Measurements from ENCODE around the gene SPHK2.
"Not testable (repeated sequence)": the region's sequence is repeated elsewhere in the genome, so short reads cannot be mapped to it uniquely, and the experiment has no call there.

The SPHK2 gene

DNA sequence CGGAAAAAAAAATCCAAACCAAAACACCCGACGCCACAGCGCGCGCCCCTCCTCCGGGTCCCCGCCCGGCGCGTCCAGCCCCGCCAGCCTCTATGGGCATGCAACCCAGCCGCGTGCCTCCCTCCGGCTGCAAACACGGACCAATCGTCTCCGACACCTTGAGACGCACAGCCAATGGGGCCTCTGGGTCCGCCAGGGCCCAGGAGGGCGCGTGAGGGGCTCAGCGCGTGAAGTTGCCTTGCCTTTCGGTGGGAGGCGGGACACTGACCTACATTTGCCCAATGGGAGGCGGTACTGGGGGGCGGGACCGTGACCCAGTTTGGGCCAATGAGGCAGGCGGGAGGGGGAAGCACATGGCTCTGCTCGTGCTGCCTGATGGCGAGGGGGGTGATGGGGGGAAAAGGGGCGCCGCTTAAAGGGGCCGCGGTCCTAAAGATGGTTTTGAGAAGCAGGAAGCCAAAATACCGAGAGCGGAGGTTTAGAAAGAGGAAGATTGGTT lies 18.2 kb downstream of the SPHK2 start:
- peak; percentile 99 for DNase-seq (ENCODE audit: low read depth)

DNA sequence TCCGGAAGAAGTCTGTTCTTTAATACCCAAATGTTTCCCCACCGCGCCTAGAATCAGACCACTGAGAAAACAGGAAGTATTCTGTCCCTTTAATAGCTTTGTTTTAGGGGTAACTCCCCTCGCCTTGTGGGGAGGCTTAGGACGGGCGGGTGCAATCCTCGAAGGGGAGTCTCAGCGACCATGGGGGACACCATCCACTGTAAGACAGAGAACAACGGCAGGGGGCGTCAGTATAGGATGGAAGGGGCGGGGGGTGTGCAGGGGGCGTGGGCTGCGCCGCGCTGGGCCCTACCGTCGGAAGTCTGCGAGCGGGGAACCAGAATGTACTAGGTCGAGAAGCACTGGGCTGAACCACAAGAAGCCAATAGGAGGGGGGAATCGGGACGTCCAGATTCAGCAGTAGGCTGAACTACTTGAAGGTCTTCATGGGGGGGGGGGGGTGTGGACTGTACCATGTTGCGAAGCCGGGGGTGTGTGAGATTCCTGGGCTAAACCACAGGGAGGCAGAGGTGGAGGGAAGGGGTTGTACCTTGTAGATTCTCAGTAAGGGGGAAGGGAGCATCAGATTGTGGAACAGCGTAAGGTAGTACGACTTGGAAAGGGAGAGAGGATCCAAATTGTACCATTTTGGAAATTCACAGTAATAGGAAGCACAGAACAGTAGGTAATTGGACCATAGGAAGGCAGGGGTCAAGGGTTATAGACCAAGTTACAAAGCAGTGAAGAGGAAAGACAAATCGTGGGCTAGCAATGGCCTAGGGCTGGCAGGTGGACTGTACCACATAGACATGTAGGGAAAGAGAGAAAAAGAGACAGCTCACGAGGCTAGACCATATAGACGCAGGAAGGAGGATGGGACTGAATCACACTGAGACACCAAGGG lies 18.9 kb downstream of the SPHK2 start:
- DNase-seq (ENCODE audit: low read depth) = peak; percentile 98

DNA sequence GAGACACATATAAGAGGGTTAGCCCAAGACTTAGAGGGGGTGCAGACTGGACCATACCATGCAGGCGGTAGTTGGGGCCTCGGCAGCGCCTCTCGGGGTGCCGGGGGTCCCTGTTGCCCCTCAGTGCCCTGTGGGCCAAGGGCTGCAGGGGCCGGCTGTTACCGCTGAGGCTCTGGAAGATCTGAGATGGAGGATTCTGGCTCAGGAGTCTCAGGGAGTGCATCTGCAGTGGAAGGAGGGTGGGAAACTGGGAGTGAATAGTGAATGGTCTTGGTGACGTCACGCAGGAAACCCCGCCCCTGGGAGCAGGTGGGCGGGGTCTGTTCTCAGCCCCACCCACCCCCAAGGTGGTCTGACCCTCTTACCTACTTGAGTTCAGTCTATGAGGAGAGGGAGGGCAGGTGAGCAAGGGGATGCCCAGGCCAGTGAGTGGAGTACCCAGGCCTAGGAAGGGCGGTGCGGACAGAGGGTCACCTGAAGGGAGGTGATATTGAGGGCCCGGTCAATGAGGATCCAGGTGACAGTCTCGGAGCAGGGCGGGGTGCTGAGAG lies 19.6 kb downstream of the SPHK2 start:
- no peak for DNase-seq (ENCODE audit: low read depth)

DNA sequence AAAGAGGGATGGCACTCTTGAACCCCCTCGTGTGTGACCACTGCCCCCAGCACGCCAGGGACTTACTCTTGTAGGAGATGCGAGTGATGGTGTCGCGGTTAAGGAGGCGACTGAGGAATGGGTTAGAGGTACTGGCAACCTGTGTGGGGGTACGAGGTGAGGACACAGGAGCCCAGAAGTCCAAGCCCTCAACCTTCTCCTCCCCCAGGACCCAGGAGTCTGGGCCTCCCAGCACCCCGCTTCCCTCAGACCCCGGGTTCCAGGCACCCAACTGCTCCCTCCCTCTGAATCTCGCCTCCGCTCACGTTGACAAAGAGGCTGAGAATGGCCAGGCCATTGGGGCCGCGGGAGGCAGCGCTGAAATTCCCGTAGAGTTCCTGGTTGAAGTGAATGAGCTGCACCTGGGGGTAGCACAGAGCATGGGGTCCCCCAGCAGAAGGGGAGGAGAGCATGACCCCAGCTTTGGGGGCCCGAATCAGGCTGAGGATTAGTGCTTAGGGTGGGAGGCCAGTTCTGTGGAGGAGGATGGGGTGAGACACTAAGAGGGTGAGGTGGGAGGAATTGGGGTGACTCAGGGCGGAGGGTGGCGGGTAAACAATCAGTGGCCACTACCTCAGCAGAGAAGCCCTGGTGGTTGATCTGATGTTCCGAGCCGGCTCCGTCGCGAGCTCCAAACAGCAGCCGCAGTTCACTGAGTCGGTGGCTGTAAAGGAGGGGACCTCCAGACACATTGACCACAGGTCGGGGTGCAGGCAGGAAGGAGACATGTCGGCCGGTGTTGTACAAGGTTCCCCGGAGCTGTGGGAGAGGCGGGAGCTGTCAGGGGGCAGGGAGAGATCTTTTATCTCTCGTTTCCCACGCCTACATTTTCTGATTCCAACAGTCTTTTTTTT lies 20.4 kb downstream of the SPHK2 start:
- DNase-seq (ENCODE audit: low read depth) = peak; percentile 42

DNA sequence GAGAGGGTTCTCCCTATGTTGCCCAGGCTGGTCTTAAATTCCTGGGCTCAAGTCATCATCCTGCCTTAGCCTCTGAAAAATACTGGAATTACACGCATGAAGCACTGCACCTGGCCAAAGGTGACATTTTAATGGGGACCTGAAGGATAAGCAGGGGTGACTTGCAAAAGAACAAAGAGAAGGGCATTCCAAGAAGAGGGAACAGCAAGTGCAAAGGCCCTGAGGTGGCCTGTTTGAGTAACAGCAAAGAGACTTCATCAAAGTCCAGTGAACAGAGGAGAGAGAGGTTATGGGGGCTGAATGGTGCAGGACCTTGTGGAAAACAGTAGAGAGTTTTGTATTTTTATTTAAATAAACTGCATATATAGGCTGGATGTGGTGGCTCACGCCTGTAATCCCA lies 22.5 kb downstream of the SPHK2 start:
- DNase-seq (ENCODE audit: low read depth) = no peak

DNA sequence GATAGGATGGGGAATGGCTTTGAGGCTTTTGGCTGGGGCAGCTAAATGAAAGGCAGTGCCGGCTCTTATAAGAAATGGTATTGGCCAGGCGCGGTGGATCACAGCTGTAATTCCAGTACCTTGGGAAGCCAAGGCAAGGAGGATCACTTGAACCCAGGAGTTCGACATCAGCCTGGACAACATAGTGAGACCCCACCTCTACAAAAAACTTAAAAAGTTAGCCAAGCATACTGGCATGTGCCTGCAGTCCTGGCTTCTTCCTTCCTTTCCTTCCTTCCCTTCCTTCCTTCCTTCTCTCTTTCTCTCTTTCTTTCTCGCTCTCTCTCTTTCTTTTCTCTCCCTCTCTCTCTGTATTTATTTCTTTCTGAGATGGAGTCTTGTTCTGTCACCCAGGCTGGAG lies 23.6 kb downstream of the SPHK2 start:
- DNase-seq (ENCODE audit: low read depth) = no peak

DNA sequence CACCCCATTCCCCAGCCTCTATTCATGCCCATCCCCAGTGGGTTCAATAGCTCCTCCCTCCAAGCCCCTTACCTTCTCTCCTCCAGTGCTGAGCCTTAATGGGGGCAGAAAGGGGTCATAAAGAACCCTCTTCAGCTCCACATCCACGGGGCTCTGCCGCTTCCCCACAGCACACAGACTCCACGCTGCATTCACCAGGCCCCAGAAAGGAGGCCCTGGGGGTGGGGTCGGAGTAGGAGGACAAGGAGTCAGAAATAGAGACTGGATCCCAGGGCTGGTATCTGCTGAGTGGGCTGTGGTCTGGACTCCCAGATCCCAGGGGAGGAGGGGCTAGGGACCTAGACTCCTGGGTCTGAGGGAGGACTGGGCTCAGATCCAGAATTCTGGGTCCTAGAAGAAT lies 25.0 kb downstream of the SPHK2 start:
- no peak for DNase-seq (ENCODE audit: low read depth)

DNA sequence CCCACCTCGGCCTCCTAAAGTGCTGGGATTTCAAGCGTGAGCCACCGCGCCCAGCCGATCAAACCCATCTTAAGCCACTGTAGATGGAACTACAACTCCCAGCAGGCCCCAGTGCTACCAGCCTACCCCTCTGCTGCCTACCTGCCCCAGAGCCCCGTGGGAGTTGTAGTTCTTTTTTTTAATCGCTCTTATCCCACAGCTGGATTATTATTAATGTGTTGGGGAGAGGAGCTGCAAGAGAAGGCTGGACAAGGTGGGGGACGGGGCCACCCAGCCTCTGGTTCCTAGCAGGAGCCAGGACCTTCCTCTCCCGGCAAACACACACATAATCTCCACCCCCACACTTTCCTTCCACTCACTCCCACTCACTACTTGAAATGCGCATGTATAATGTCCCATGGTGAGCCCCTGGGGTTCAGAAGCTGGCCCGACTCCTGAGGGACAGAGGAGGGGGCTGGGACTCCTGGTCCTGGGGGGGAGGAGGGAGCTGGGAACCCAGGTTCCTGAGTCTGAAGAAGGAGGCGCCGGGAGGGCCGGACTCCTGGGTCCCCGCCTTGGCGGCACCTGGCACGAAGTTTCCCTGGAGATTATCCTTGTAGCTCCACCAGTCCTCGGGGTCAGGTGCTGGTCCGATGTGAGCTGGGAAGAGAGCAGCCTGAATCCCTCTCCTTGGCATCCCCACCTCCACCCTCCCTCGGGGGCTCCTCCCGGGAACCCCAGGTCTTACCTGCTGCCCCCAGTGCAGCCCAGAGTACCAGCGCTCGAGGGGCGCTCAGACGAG lies 25.7 kb downstream of the SPHK2 start:
- DNase-seq (ENCODE audit: low read depth) = peak; percentile 82

DNA sequence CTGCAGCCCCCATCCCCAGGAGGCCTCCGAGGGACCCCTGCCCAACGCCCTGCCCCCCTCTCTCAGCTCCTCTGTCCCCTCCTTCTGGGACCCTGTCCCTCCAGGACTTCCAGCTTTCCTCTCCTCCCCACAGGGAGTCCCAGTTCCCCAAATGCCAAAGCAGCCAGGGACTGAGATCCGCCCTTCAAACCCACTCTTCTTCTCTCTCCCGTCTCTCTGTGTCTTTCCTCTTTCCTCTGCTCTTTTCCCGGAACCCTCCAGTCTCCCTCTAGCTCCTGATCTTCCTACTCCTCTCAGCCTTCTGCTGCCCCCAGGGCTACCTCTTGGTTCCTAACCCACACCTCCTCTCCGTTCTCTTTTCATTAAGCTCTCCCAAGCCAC lies 26.3 kb downstream of the SPHK2 start:
- no peak for DNase-seq (ENCODE audit: low read depth)

DNA sequence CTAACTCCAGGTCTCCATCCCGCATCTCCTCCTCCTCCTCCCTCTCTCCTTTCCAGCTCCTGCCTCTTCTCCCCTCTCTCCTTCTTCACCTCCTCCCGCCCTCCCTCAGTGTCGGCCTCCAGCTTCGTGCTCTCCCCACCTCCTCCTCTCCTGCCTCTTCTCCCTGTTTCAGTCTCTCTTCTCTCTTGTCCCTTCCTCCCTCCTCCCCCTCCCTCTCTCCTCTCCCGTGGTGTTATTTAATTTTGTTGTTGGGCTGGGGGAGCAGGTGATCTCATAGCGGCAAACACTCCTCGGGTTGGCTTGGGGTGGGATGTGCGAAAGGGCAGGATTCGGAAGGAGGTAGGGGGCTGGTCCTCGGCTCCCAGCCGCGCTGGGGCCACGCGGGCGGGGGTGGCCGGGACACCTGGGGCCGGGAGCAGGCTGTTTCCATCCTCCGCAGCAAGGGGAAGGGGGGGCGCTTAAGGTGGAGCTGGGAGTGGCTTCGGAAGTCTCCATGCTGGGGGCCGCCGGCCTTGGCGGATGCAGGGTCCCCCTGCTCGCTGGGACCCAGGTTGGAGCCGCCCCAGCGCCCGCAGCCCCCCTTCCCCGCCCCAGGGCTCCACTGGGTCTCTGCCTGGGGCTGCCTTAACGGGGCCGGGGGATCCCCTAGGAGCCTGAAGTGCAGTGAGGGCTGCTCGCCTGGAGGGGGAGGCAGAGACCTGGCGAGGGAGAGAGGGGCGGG lies 26.9 kb downstream of the SPHK2 start, which contains the start of gene CA11:
TSS of gene CA11 (minus strand) at position 187 of the 721 bp plus-strand sequence. CDS start 555 bp downstream, outside the sequence.
- peak; percentile 52 for DNase-seq (ENCODE audit: low read depth)

DNA sequence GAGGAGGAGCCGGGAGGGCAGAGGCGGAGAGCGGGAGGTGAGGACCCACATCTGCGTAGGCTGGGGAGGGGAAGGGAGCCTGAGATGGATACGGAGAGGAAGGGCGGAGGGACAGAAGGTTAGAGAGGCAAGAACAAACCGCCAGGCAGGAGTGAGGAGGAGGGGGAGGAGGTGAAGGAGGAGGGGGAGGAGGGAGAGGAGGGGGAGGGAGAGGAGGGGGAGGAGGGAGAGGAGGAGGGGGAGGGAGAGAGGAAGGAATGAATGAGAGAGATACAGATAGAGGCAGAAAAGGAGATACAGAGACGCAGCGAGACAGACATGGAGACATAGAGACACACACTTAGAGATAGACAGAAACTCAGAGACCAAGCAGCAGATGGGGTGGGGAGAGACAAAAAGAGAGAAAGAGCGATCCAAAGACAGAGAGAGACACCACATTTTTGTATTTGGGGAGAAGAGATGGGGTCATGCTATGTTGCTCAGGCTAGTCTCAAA lies 27.5 kb downstream of the SPHK2 start:
- DNase-seq (ENCODE audit: low read depth) = peak; percentile 84

DNA sequence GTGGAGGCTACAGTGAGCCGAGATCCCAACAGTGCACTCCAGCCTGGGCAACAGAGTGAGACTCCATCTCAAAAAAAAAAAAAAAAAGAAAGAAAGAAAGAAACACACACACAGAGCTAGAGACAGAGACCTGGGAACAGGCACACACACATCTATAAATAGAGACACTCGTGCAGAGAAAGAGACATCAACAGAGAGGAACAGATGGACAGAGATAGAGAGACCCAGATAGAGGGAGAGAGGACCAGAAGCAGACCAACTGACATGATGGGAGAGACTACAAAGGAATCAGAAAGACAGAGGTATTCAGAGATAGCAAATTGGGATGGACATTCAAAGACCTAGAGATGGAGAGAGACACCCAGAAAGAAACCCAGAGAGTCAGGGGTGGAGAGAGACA lies 28.8 kb downstream of the SPHK2 start:
- DNase-seq (ENCODE audit: low read depth) = no peak

DNA sequence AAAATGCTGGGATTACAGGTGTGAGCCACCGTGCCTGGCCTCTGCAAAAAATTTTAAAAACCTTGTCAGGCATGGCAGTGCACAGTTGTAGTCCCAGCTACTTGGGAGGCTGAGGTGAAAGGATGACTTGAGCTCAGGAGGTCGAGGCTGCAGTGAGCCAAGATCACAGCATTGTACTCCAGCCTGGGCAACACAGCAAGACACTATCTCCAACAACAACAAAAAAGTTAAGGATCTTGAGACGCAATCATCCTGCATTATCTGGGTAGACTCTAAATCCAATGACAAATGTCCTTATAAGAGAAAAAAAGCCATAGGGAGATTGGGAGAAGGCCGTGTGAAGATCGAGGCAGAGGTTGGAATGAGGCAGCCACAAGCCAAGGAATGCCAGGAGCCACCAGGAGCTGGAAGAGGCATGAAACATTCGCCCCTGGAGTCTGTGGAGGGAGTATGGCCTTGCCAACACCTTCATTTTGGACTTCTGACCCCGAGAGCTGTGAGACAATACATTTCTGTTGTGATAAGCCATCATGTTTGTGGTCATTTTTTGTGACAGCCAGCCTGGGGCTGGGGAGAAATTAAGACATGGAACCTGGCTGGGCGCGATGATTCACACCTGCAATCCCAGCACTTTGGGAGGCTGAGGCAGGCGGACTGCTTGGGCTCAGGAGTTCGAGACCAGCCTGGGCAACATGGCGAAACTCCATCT lies 31.8 kb downstream of the SPHK2 start:
- no peak for DNase-seq (ENCODE audit: low read depth)

DNA sequence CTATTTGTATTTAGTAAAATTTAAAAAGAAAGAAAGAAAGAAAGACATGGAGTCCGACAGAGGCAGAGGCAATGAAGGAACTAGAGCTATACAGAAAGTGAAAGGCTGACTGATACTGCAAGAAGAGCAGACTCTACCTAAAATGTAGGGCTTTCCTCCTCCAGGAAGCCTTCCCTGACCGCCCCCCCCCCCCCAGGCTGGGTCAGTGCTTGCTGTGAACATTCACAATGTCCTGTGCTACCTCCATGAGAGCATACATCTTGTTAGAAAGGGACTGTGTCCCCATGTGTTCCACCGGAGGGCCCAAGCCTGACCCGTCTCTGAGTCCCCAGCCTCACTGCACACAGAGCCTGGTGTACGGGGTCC lies 32.4 kb downstream of the SPHK2 start:
- no peak for DNase-seq (ENCODE audit: low read depth)

DNA sequence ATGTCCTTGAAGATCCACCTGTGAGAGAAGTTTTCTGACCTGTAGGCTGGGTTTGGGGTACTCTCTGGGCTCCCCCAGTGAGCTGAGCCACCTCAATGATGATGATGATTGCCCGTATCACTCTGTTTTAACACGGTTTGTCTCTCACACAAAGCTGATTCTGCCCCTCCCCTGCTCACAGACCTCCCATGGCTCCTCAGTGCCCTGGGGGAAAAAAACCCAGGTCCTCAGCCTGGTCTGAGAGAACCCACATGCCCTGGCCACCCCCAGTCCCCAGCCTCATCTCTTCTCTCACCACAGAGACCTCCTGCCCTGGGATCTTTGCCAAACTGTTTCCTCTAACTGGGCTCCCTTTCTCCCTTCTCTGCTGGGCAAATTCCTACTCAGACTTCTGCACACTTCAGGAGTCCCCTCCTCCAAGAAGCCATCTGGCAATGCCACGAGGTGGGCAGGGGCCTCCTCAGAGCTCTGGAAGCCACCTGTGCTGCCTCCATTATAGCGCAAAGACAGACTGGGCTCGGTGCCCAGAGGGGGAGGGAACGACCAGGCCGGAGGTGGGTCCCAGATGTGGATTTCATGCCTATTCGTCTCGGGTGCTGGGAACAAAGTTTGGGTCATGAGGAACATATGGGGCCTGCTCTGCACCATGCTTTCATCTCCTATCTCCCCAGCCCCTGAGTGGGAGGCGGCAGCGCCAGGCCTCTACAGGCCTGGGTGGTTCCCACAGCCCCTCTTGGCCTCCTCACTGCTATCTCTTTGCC lies 35.2 kb downstream of the SPHK2 start:
- peak; percentile 39 for DNase-seq (ENCODE audit: low read depth)

DNA sequence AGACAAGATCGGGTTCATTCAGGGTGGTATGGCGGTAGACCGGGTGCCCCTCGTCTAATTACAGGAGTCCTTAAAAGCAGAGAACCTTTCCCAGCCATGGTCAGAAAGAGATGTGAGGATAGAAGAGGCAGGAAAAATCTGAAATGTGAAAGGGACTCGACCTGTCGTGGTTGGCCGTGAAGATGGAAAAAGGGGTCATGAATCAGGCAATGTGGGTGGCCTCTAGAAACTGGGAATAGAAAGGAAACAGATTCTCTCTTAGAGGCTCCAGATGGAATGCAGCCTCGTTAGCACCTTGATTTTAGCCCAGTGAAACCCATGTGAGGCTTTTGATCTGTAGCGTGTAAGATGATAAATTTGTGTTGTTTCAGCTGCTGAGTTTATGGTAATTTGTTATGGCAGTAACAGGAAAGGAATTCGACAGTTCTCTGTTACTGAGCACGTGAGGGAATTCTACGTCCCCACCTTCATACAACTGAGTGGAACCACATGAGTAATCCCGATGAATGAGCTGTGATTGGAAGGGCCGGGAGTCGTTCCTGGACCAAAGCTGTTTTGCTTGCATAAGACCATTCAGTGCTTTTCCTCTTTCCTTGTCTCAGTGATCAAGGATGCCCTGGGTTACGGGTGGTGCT lies 37.7 kb downstream of the SPHK2 start:
- DNase-seq (ENCODE audit: low read depth) = peak; percentile 86

DNA sequence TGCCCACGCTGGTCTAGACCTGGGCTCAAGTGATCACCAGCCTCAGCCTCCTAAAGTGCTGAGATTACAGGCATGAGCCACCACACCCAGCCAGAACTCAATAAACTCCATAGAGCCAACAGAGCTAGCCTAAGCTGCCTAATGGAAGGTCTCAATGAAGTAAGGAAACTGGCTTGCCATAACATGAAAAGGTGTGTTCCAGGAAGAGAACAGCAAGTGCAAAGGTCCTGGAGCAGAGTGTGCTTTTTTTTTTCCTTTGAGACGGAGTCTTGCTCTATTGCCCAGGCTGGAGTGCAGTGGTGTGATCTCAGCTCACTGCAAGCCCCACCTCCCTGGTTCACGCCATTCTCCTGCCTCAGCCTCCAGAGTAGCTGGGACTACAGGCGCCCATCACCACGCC lies 38.5 kb downstream of the SPHK2 start:
- DNase-seq (ENCODE audit: low read depth) = not testable (repeated sequence)

DNA sequence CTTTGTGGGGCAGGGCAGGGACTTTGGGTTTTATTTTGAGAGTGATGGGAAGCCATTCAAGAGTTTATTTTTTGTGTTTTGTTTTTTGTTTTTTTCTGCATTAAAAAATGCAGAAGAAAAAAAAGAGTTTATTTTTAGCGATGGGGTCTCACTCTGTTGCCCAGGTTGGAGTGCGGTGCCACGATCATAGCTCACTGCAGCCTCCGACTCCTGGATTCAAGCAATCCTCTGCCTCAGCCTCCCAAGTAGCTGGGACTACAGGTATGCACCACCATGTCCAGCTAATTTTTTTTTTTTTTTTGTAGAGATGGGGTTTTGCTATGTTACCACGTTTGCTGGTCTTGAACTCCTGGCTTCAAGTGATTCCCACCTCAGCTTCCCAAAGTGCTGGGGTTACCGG lies 39.2 kb downstream of the SPHK2 start:
- DNase-seq (ENCODE audit: low read depth) = no peak

DNA sequence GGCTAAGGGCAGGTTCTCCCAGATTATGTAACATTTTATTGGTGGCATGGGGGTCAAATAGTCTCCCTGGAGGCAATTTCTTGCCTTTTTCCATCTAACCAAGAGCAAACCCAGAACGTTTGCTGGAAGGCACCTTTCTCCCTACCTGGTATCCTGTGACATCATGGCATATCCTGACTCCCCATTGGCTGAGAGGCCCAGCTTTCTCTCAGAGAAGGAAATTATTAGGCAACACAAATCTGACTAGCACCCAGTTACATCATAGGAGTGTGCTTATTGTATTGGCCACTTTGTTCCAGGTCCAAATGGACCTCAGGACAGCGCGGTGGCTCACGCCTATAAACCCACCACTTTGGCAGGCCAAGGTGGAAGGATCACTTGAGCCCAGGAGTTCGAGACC lies 40.5 kb downstream of the SPHK2 start:
- DNase-seq (ENCODE audit: low read depth) = peak; percentile 66

Data from amniotic epithelial cell (primary cell).